SIG-M5 treated with dmso at 0.1 percent for 504 hours (cell line): ENCODE data around the gene MAPK12.

ENCODE experiments used
- DNase-seq: peaks from one replicate; lab custom pipeline; 2025; ENCODE audit not compliant: unreplicated experiment; lab: John Stamatoyannopoulos, UW

MAPK12 gene

GRCh38 chr22:50269573-50269969 lies 8.1 kb upstream of the MAPK12 start:
- no peak for DNase-seq

DNA sequence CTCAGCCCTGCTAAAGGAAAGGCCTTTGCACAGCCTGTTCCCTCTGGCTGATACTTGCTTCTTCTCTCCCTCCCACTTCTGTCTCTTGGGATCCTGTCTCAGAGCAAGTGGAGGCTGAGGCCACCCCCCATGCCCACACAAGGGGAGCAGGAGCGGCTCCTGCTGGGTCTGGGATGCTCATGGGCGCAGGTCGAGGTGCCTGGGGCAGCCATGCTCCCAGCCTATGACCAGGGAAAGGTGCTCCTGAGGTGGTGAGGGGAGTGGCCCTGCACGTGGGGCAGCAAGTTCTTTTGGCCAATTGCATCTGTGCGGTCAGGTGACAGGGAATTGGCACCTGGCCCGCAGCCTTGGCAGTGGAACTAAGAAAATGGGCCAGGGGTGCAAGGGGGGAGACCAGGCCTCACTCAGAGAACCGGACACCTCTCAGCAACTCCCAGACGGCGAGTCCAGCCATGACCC lies 7.2 kb upstream of the MAPK12 start:
- no peak for DNase-seq

DNA sequence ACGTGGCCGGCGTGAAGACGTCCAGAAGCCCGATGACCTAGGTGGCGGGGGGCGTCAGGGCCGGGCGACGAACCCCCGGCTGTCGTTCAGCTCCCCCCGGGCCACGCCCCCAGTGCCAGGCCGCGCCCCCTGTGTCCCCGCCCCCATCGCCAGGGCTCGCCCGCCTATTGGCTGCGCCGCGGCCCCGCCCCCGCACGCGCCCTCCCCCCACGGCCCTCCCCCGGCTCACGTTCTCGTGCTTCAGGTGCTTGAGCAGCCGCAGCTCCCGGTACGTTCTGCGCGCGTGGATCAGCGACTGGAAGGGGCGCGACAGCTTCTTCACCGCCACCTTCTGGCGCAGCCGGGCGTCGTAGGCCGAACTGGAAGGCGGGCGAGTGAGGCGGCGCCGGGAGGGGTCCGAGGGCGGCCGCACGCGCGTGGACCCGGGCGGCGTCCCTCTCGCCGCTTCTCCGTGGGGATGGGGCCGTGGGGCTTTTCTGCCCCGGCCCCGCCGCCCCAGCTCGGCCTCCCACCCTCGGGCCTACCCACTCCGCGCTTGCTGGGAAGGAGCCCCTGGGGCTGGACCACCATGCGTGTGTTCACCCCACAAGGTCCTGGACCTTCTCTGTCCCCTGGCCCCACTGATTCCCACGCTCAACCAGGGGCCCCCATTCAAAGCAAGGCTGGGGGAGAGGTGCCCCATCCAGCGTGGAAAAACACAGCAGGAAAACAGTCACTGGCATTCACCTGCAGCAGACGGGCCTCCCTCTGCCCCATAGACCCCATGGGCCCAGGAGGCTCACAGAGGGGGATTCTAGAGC lies 6.3 kb upstream of the MAPK12 start:
- no peak for DNase-seq

- DNase-seq = no peak
These were observed 5.5 kb upstream of the MAPK12 start for GRCh38 chr22:50266994-50267393.

GRCh38 chr22:50264946-50265669 lies 3.6 kb upstream of the MAPK12 start:
- DNase-seq = no peak

DNA sequence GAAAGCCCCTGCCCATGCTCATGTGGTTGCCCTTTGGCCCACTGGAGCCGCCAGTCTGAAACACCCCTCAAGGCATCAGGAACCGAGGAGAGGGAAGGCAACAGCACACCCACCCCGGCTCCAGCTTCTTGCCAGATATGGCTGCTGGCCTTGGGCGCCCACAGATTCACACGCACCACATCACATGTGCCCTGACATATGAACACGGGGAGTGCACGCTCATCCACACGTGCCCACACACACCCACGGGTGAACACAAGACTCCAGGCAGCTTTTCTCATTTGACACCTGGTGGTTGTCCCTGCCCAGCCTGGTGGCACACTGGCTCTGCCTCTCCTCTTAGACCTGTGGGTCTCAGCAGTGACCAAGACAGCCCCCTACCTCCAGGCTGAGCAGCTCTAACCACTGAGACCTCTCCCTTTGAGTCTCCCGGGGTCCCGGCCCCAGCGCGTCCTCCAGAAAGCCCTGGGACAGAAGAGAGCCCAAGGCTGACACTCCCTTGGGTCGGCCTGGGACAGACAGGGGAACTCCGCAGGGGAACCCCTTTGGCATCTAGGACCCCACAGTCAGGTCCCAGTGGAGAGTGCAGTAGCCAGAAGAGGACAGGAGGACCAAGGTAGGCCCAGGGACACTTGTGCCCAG lies 2.7 kb upstream of the MAPK12 start:
- no peak for DNase-seq

- DNase-seq = no peak
These were observed 1.6 kb upstream of the MAPK12 start for GRCh38 chr22:50262973-50263617.

GRCh38 chr22:50262460-50262911 lies 1.0 kb upstream of the MAPK12 start:
- no peak for DNase-seq

- peak; percentile 16 for DNase-seq
These were observed 475 bp downstream of the MAPK12 start for GRCh38 chr22:50260801-50261614.

DNA sequence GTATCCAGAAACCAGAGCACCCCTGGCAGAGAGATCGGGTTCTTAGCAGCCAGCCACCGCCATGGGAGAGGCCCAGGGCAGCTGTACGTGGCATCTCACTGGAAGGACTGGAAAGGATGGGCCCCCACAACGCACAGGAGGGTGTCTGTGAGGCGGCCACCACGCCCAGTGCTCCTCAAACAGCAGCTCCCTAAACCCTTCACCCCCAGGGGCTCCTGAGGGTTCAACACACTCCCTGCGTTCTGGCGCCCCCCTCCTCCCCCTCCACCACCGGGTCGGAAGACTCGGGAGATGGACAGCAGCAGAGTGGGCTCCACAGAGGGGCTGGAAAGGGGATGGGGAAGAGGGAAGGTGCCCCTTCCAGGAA lies 1.1 kb downstream of the MAPK12 start:
- no peak for DNase-seq

DNA sequence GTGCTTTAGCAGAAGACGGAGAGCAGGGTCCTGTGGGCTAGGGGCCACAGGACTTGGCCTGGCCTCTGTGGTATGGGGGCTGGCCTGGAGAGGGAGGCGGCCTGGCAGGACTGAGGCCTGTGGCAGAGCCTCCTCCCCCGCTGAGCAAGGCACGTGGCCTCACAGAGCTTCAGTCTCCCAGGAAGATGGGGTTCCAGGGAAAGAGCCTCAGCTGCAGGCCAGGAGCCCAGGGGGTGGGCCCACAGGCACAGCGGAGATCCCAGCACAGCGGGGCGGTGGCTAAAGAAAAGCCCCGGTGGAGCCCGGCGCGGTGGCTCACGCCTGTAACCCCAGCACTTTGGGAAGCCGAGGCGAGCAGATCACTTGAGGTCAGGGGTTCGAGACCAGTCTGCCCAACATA lies 2.2 kb downstream of the MAPK12 start:
- no peak for DNase-seq

GRCh38 chr22:50258361-50259292 lies 2.9 kb downstream of the MAPK12 start:
- no peak for DNase-seq

DNA sequence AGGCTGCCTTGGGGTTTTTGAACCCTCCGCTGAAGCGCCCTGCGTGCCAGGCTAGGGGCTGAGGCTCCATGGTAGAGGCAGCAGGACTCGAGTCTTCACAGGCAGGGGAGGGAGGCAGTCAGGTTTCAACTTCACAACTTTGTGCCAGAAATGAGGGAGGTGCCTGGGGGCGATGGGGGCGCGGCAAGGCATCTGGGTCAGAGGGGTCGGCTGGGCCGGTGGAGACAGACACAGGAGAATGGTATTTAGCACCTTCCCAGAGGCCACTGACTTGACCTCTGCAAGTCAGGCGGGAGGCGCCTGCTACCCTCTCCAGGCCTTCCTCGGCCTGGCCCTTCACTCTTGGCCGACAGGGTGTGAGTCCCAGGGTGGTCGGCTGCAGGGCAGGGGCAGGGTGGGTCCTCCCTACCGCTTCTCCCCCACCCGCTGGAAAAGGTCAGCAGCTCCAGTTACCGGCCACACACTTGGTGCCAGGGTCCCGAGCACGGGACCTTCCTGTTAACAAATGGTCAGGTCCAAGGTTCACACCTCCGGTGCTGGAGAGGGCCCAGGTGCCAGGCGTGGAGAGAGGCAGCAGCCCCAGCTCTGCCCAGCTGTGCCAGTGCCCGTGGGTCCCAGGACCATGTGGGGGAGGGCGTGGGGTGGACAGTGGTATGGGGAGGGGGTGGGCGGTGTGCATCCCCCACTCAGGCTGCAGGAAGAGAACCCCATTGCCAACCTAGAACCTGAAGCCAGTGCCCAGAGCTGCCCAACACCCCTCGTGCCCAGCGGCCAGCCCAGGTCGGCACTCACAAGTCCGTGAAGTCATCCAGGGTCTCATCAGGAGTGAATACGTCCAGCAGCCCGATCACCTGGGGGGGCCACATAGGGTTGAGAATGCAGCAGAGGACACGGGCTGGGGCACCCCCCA lies 3.8 kb downstream of the MAPK12 start:
- DNase-seq = no peak

DNA sequence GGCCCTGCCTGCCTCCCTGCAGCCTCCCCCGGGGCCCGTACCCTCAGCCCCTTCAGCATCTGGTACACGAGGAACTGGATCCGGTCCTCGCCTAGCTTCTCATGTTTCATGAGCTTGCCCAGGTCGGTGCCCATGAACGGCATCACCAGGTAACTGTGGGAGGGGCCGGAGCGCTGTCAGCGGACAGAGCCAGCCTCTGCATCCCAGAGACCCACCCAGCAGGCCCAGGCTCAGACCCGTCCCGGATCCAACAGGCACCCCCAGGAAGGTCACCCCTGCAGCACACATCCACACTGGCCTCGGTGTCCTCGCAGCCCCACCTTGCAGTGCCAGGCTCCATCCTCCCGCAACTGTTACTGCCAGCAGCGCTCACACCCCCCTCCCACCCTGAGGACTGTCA lies 4.4 kb downstream of the MAPK12 start:
- no peak for DNase-seq

GRCh38 chr22:50256258-50256862 lies 5.1 kb downstream of the MAPK12 start:
- no peak for DNase-seq

DNA sequence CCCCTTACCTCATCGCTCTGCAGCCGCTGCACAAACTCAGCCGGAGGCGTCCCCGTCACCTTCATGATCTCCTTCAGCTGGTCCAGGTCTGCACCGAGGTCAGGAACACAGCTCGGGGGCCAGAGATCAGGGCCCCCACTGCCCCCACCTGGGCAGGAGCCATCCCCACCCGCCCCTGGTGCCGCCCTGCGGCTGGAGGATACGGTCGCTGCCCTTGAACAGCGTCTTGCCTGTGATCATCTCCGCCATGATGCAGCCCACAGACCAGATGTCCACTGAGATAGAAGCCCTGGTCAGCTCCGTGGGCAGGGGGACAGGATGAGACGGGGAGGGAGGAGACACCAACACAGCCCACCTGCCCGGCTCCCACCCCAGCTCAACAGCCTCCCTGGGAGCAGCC lies 5.9 kb downstream of the MAPK12 start:
- DNase-seq = no peak

DNA sequence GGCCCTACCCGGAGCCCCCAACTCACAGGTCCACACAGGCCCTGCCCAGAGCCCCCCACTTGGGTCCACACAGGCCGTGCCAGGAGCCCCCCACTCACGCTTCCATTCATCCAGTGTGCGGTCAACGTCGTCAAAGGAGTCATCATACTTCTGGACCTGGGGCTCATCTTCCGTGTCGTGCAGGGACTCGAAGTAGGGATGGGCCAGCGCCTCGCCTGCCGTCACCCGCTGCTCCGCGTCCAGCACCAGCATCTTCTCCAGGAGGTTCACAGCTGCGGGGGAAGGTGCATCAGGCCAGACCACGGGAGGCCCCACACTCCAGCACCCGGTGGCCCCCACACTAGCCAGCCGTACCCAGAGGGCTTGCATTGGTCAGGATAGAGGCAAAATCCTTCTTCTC lies 6.4 kb downstream of the MAPK12 start:
- DNase-seq = no peak

- DNase-seq = no peak
These were observed 7.5 kb downstream of the MAPK12 start for GRCh38 chr22:50253941-50254340.
